Lower leg skin (tissue), 3 donors: ENCODE measurements around the gene TTC33.

Experiments
- CTCF ChIP-seq, 3 donors: fragments of 450-650 bp; IDR thresholded peaks; one replicate each; pipeline ENCODE4 v1.5.1; 2016; ENCODE audit warnings: antibody characterized with exemption in 3 of 3, mild to moderate bottlenecking in 3 of 3, moderate library complexity in 2 of 3
- POLR2A ChIP-seq, 2 donors: fragments of 450-650 bp; IDR thresholded peaks; one replicate each; pipeline ENCODE4 v1.6.1; 2016 to 2017; ENCODE audit warnings: antibody characterized with exemption in 2 of 2, mild to moderate bottlenecking in 1 of 2, moderate library complexity in 1 of 2

DNA sequence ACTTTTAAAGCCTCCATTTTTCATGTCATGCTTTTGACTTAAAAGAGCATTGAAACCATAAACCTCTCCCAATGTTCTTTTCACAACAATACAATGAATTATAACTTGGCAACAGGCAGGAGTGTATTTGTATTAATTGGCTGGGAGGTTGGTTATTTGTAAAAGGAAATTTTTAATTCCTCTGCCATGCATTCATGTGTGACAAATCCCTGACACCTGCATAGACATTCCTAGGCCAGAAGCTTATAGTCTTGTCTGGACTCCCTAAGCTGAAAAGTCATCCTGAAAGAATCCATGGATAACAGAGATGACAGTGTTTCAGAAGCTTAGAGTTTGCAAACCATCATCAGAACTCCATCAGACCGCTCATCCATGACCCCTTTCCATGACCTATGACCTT lies 152.4 kb downstream of the TTC33 start:
- TF ChIP-seq POLR2A (IDR thresholded peaks at IDR 0.05) (no peak), CTCF (IDR thresholded peaks at IDR 0.05) (no peak)
